ENCODE data around the gene PCK1.

PCK1 gene

DNA sequence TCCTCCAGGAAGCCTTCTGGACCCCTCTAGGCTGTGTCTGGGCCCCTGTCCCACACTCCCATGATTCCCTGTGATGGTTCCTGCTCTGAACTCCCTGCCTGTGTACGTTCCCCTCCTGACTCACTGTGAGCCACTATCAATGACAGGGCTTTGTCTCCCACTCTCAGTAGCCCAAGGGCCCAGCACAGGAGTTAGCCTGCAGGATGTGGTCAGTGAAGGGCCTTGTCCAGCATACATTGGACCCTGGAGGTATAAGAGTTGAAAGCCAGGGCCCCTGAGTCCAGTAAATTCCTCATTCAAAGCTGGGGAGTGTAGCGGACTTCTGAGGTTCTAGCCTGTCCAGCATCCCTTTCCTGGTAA, 40.3 kb downstream of the PCK1 start:
- Histone ChIP-seq H3K9ac (ENCODE audit: low read length) (no peak overlapping the region), H3K4me3 (ENCODE audit: low read length) (no peak overlapping the region), H3K9me3 (ENCODE audit: control insufficient read depth, low read length) (no peaks in the 10 kb centered on the region), H3K27me3 (replicated peaks; ENCODE audit: control insufficient read depth, insufficient read depth, low read length) (peaks cover 35% of the 10 kb centered on the region), H3K4me1 (ENCODE audit: control insufficient read depth, insufficient read depth, low read length) (no peaks in the 10 kb centered on the region), H3K36me3 (ENCODE audit: control insufficient read depth, insufficient read depth, low read length, severe bottlenecking) (no peaks in the 10 kb centered on the region)
- no peak for DNase-seq (ENCODE audit: low read depth)

GRCh38 chr20:57601737-57602136, 40.8 kb downstream of the PCK1 start:
- Histone ChIP-seq H3K4me3 (ENCODE audit: low read length) (no peak overlapping the region), H3K4me1 (ENCODE audit: control insufficient read depth, insufficient read depth, low read length) (no peaks in the 10 kb centered on the region), H3K9ac (ENCODE audit: low read length) (no peak overlapping the region), H3K27me3 (replicated peaks; ENCODE audit: control insufficient read depth, insufficient read depth, low read length) (peaks cover 35% of the 10 kb centered on the region), H3K9me3 (ENCODE audit: control insufficient read depth, low read length) (peaks cover 3% of the 10 kb centered on the region), H3K36me3 (ENCODE audit: control insufficient read depth, insufficient read depth, low read length, severe bottlenecking) (no peaks in the 10 kb centered on the region)
- DNase-seq (ENCODE audit: low read depth): no peak

GRCh38 chr20:57603120-57603519, 42.2 kb downstream of the PCK1 start:
- peaks cover 3% of the 10 kb centered on the region for H3K9me3 ChIP-seq (ENCODE audit: control insufficient read depth, low read length)
- H3K4me3 ChIP-seq (ENCODE audit: low read length): no peak overlapping the region
- peaks cover 41% of the 10 kb centered on the region for H3K27me3 ChIP-seq (replicated peaks; ENCODE audit: control insufficient read depth, insufficient read depth, low read length)
- no peak for DNase-seq (ENCODE audit: low read depth)
- H3K4me1 ChIP-seq (ENCODE audit: control insufficient read depth, insufficient read depth, low read length): no peaks in the 10 kb centered on the region
- H3K9ac ChIP-seq (ENCODE audit: low read length): no peak overlapping the region
- no peaks in the 10 kb centered on the region for H3K36me3 ChIP-seq (ENCODE audit: control insufficient read depth, insufficient read depth, low read length, severe bottlenecking)

DNA sequence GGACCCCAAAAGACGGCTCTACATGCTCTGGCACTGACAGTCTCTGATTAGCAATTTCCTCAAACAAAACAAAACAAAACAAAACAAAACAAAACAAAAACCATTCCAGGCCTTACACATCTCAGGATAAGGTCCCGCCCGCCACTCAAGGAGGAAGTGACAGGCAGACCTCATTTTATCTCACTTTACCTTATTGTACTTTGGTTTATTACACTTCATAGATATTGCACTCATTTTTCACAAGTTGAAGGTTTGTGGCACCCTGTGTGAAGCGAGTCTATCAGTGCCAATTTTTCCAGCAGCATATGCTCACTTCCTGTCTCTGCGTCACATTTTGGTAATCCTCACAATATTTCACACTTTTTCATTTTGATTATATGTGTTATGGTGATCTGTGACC, 44.1 kb downstream of the PCK1 start:
- Histone ChIP-seq H3K27me3 (replicated peaks; ENCODE audit: control insufficient read depth, insufficient read depth, low read length) (peaks cover 47% of the 10 kb centered on the region), H3K9ac (ENCODE audit: low read length) (no peak overlapping the region), H3K36me3 (ENCODE audit: control insufficient read depth, insufficient read depth, low read length, severe bottlenecking) (no peaks in the 10 kb centered on the region), H3K9me3 (ENCODE audit: control insufficient read depth, low read length) (peaks cover 3% of the 10 kb centered on the region), H3K4me1 (ENCODE audit: control insufficient read depth, insufficient read depth, low read length) (peaks cover 6% of the 10 kb centered on the region), H3K4me3 (ENCODE audit: low read length) (no peak overlapping the region)
- DNase-seq (ENCODE audit: low read depth): no peak

GRCh38 chr20:57605878-57606277, 45.0 kb downstream of the PCK1 start:
- DNase-seq (ENCODE audit: low read depth): no peak
- H3K36me3 ChIP-seq (ENCODE audit: control insufficient read depth, insufficient read depth, low read length, severe bottlenecking): no peaks in the 10 kb centered on the region

GRCh38 chr20:57608516-57608915, 47.6 kb downstream of the PCK1 start:
- no peak for DNase-seq (ENCODE audit: low read depth)
- no peak overlapping the region for H3K9ac ChIP-seq (ENCODE audit: low read length)
- H3K4me3 ChIP-seq (ENCODE audit: low read length): no peak overlapping the region
- peaks cover 10% of the 10 kb centered on the region for H3K4me1 ChIP-seq (ENCODE audit: control insufficient read depth, insufficient read depth, low read length)
- peaks cover 3% of the 10 kb centered on the region for H3K9me3 ChIP-seq (ENCODE audit: control insufficient read depth, low read length)
- H3K27me3 ChIP-seq (replicated peaks; ENCODE audit: control insufficient read depth, insufficient read depth, low read length): peaks cover 51% of the 10 kb centered on the region
- H3K36me3 ChIP-seq (ENCODE audit: control insufficient read depth, insufficient read depth, low read length, severe bottlenecking): no peaks in the 10 kb centered on the region

More at GRCh38 chr20:57605878-57606277, 45.0 kb downstream of the PCK1 start:
- Histone ChIP-seq H3K4me1 (ENCODE audit: control insufficient read depth, insufficient read depth, low read length) (peaks cover 10% of the 10 kb centered on the region), H3K9ac (ENCODE audit: low read length) (no peak overlapping the region), H3K4me3 (ENCODE audit: low read length) (no peak overlapping the region), H3K9me3 (ENCODE audit: control insufficient read depth, low read length) (peaks cover 3% of the 10 kb centered on the region), H3K27me3 (replicated peaks; ENCODE audit: control insufficient read depth, insufficient read depth, low read length) (peaks cover 52% of the 10 kb centered on the region)

DNA sequence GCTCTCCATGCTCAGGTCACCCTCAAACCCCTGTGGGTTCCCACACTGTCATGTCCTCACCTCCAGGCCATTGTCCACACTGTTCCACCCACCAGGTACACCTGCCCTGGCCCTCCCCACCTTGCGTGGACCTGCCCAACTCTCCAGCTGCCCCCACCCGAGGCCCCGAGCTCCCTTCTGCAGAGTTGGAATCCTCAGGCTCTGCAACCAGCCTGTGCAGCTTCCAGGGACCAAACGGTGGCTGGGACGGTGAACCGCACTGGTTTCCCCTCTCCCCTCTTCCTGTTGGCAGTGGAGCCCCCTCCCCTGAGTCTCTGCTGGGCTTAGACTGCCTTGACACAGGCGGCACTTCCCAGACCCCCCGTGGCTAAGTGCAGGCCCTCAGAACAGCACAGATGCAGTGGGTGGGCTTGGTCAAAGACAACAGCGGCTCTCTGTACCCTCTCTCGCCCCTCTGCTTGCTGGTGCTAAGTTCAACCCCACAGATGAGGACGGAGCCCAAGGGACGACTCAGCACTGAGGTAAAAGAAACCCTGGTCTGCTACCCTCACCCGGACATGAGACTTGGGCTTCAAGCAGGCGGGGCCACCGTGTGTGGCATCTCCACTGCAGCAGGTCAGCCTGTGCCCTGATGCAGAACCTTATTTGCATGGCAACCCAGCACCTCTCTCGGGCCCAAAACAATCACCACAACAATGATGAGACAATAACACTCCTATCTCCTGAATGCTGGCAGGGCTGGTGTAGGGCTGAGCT, 48.4 kb downstream of the PCK1 start:
- Histone ChIP-seq H3K9ac (ENCODE audit: low read length) (no peak overlapping the region), H3K4me3 (ENCODE audit: low read length) (no peak overlapping the region), H3K9me3 (ENCODE audit: control insufficient read depth, low read length) (peaks cover 3% of the 10 kb centered on the region), H3K4me1 (ENCODE audit: control insufficient read depth, insufficient read depth, low read length) (peaks cover 10% of the 10 kb centered on the region), H3K36me3 (ENCODE audit: control insufficient read depth, insufficient read depth, low read length, severe bottlenecking) (no peaks in the 10 kb centered on the region), H3K27me3 (replicated peaks; ENCODE audit: control insufficient read depth, insufficient read depth, low read length) (peaks cover 51% of the 10 kb centered on the region)
- no peak for DNase-seq (ENCODE audit: low read depth)

DNA sequence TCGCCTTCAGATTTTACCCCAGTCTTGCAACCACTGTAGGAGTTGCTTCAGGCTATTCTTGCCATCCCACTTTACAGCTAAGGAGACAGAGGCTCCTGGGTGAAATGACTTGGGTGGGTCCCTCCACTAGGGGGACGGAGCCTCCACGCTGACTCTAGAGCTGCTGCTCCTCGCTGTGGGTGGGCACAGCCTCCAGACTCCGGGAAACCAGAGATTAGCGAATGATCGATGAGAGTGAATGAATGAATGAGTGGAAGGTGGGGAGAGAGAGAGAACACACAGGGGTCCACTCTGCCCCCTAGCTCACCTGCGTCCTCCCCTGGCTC, 48.9 kb downstream of the PCK1 start:
- Histone ChIP-seq H3K27me3 (replicated peaks; ENCODE audit: control insufficient read depth, insufficient read depth, low read length) (peaks cover 52% of the 10 kb centered on the region), H3K36me3 (ENCODE audit: control insufficient read depth, insufficient read depth, low read length, severe bottlenecking) (no peaks in the 10 kb centered on the region), H3K4me1 (ENCODE audit: control insufficient read depth, insufficient read depth, low read length) (peaks cover 10% of the 10 kb centered on the region), H3K9ac (ENCODE audit: low read length) (no peak overlapping the region), H3K4me3 (ENCODE audit: low read length) (no peak overlapping the region), H3K9me3 (ENCODE audit: control insufficient read depth, low read length) (peaks cover 3% of the 10 kb centered on the region)
- DNase-seq (ENCODE audit: low read depth): no peak

- Histone ChIP-seq H3K9me3 (ENCODE audit: control insufficient read depth, low read length) (peaks cover 3% of the 10 kb centered on the region), H3K9ac (ENCODE audit: low read length) (no peak overlapping the region), H3K27me3 (replicated peaks; ENCODE audit: control insufficient read depth, insufficient read depth, low read length) (peaks cover 58% of the 10 kb centered on the region), H3K4me1 (ENCODE audit: control insufficient read depth, insufficient read depth, low read length) (peaks cover 10% of the 10 kb centered on the region), H3K4me3 (ENCODE audit: low read length) (no peak overlapping the region), H3K36me3 (ENCODE audit: control insufficient read depth, insufficient read depth, low read length, severe bottlenecking) (no peaks in the 10 kb centered on the region)
- DNase-seq (ENCODE audit: low read depth): no peak
Observed at GRCh38 chr20:57610261-57610952, 49.5 kb downstream of the PCK1 start.

DNA sequence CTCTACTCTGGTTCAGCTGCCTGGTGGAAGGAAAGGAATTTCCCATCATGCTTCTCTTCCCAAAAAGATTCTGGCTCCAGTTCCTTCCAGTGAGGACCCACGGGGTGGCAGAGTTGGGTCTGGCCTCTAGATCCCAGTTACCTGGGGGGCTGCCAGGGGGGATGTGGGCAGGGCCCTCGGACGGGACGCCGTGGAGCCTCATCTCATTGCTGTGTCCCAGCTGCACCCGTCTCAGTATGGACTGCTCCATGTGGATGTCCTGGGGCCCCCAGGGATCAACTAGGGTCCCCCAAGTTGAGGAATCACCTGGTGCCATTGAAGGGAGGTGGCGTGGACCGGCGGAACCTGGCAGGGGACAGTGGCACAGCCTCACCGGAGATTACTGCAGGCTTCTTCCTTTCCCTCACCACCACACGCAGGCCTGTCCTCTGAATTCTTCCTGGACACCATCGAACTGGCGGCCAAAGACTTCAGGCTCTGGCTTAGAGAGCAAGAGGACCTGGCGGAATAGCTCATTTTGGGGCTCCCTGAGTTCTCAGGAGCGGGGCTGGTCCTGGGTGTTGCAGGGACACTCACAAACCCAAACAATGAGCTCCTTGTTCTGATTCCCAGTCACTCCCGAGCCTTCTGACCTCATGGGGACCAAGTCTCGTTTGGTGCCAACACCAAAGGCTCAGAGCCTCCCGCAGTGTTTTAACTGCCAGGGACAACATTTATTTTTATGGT, 50.8 kb downstream of the PCK1 start:
- peaks cover 10% of the 10 kb centered on the region for H3K4me1 ChIP-seq (ENCODE audit: control insufficient read depth, insufficient read depth, low read length)
- peaks cover 61% of the 10 kb centered on the region for H3K27me3 ChIP-seq (replicated peaks; ENCODE audit: control insufficient read depth, insufficient read depth, low read length)
- H3K36me3 ChIP-seq (ENCODE audit: control insufficient read depth, insufficient read depth, low read length, severe bottlenecking): no peaks in the 10 kb centered on the region
- H3K9me3 ChIP-seq (ENCODE audit: control insufficient read depth, low read length): no peaks in the 10 kb centered on the region
- H3K4me3 ChIP-seq (ENCODE audit: low read length): no peak overlapping the region
- no peak for DNase-seq (ENCODE audit: low read depth)
- H3K9ac ChIP-seq (ENCODE audit: low read length): no peak overlapping the region

GRCh38 chr20:57612436-57612835, 51.5 kb downstream of the PCK1 start:
- Histone ChIP-seq H3K4me1 (ENCODE audit: control insufficient read depth, insufficient read depth, low read length) (peaks cover 10% of the 10 kb centered on the region), H3K9ac (ENCODE audit: low read length) (no peak overlapping the region), H3K27me3 (replicated peaks; ENCODE audit: control insufficient read depth, insufficient read depth, low read length) (peaks cover 62% of the 10 kb centered on the region), H3K9me3 (ENCODE audit: control insufficient read depth, low read length) (no peaks in the 10 kb centered on the region), H3K36me3 (ENCODE audit: control insufficient read depth, insufficient read depth, low read length, severe bottlenecking) (no peaks in the 10 kb centered on the region), H3K4me3 (ENCODE audit: low read length) (no peak overlapping the region)
- DNase-seq (ENCODE audit: low read depth): no peak

All from adipocyte (in vitro differentiated cells).